ENCODE measurements around the gene SLC38A10.
"Not testable (repeated sequence)": the region's sequence is repeated elsewhere in the genome, so short reads cannot be mapped to it uniquely, and the experiment has no call there.

Gene SLC38A10

GRCh38 chr17:81312624-81313325, 17.7 kb upstream of the SLC38A10 start:
- no peak for DNase-seq (ENCODE audit: low spot score)

GRCh38 chr17:81311946-81312345, 16.8 kb upstream of the SLC38A10 start:
- DNase-seq (ENCODE audit: low spot score): no peak

GRCh38 chr17:81310949-81311550, 15.9 kb upstream of the SLC38A10 start:
- DNase-seq (ENCODE audit: low spot score): no peak

GRCh38 chr17:81309859-81310839, 15.0 kb upstream of the SLC38A10 start:
- no peak for DNase-seq (ENCODE audit: low spot score)

- no peak for DNase-seq (ENCODE audit: low spot score)
Measured at GRCh38 chr17:81309140-81309858, 14.2 kb upstream of the SLC38A10 start.

- DNase-seq (ENCODE audit: low spot score): not testable (repeated sequence)
Measured at GRCh38 chr17:81308784-81309139, 13.7 kb upstream of the SLC38A10 start.

GRCh38 chr17:81307636-81308560, 12.8 kb upstream of the SLC38A10 start:
- DNase-seq (ENCODE audit: low spot score): no peak

GRCh38 chr17:81306898-81307510, 11.9 kb upstream of the SLC38A10 start:
- DNase-seq (ENCODE audit: low spot score): no peak

- DNase-seq (ENCODE audit: low spot score): no peak
Measured at GRCh38 chr17:81306491-81306890, 11.4 kb upstream of the SLC38A10 start.

- no peak for DNase-seq (ENCODE audit: low spot score)
Measured at GRCh38 chr17:81305051-81305630, 10.0 kb upstream of the SLC38A10 start.

- no peak for DNase-seq (ENCODE audit: low spot score)
Measured at GRCh38 chr17:81304196-81305015, 9.3 kb upstream of the SLC38A10 start.

- DNase-seq (ENCODE audit: low spot score): no peak
Measured at GRCh38 chr17:81303385-81303784, 8.3 kb upstream of the SLC38A10 start.

- no peak for DNase-seq (ENCODE audit: low spot score)
Measured at GRCh38 chr17:81302861-81303333, 7.8 kb upstream of the SLC38A10 start.

- no peak for DNase-seq (ENCODE audit: low spot score)
Measured at GRCh38 chr17:81302324-81302723, 7.2 kb upstream of the SLC38A10 start.

GRCh38 chr17:81301195-81302144, 6.4 kb upstream of the SLC38A10 start:
- DNase-seq (ENCODE audit: low spot score): no peak

GRCh38 chr17:81300586-81301155, 5.6 kb upstream of the SLC38A10 start:
- DNase-seq (ENCODE audit: low spot score): no peak

- DNase-seq (ENCODE audit: low spot score): no peak
Measured at GRCh38 chr17:81299846-81300585, 4.9 kb upstream of the SLC38A10 start.

Measured in hematopoietic multipotent progenitor cell treated with erythropoietin and hydrocortisone succinate and interleukin-3 and kit ligand, for 15 days (in vitro differentiated cells).